Liver (tissue), 9 donors: ENCODE results near the gene SLC5A2. TPM values are rescaled to one million over a fixed set of nuclear protein-coding genes. Genes with fewer than 3 reads are reported as not detected.

ENCODE experiments used
- DNase-seq: peaks from one replicate; pipeline ENCODE4 v3.0.0-alpha.2; 2017; ENCODE audit warnings: low spot score
- H3K27ac ChIP-seq, 2 donors: one replicate each; pipeline ENCODE4 v1.7.0; 2013; ENCODE audit warnings: inconsistent platforms in 2 of 2, low read length in 2 of 2, control low read depth in 1 of 2, low read depth in 1 of 2, mild to moderate bottlenecking in 1 of 2
- H3K27me3 ChIP-seq, 4 donors: one replicate each; pipeline versions ENCODE4 v1.6.1 to v1.7.0; 2013; ENCODE audit warnings: low read length in 3 of 4, inconsistent platforms in 1 of 4, mild to moderate bottlenecking in 1 of 4, moderate library complexity in 1 of 4; ENCODE audit not compliant: control insufficient read depth in 4 of 4, insufficient read depth in 4 of 4
- H3K36me3 ChIP-seq, 4 donors: one replicate each; pipeline versions ENCODE4 v1.6.1 to v1.7.0; 2013; ENCODE audit warnings: low read length in 3 of 4, mild to moderate bottlenecking in 3 of 4, low read depth in 1 of 4, moderate library complexity in 1 of 4; ENCODE audit not compliant: control insufficient read depth in 4 of 4, insufficient read depth in 3 of 4
- H3K4me1 ChIP-seq, 4 donors: one replicate each; pipeline versions ENCODE4 v1.6.1 to v1.7.0; 2013; ENCODE audit warnings: low read length in 3 of 4, mild to moderate bottlenecking in 3 of 4, moderate library complexity in 1 of 4; ENCODE audit not compliant: control insufficient read depth in 4 of 4, insufficient read depth in 4 of 4
- H3K4me3 ChIP-seq, 3 donors: one replicate each; pipeline versions ENCODE4 v1.6.1 to v1.7.0; 2013; ENCODE audit warnings: low read length in 3 of 3, control low read depth in 1 of 3, low read depth in 1 of 3, mild to moderate bottlenecking in 1 of 3
- H3K9ac ChIP-seq, 2 donors: one replicate each; pipeline ENCODE4 v1.7.0; 2013; ENCODE audit warnings: low read length in 2 of 2, mild to moderate bottlenecking in 2 of 2, moderate library complexity in 2 of 2, control low read depth in 1 of 2, low read depth in 1 of 2
- H3K9me3 ChIP-seq, 4 donors: one replicate each; pipeline versions ENCODE4 v1.6.1 to v1.7.0; 2013; ENCODE audit warnings: low read length in 3 of 4; ENCODE audit not compliant: control insufficient read depth in 4 of 4
- ATF3 ChIP-seq: IDR thresholded peaks from 2 replicates; pipeline ENCODE4 v1.6.1; 2016; ENCODE audit warnings: antibody characterized with exemption
- CTCF ChIP-seq: fragments of 150-350 bp; IDR thresholded peaks from 2 replicates; pipeline ENCODE4 v1.5.1; 2017; ENCODE audit warnings: improper control_type of control experiment, low read depth, low read length; ENCODE audit not compliant: missing input control
- EGR1 ChIP-seq, 2 donors: IDR thresholded peaks; 2 replicates each; pipeline ENCODE4 v1.6.1; 2016 to 2018; ENCODE audit warnings: antibody characterized with exemption in 2 of 2, low read depth in 2 of 2
- FOXA1 ChIP-seq: IDR thresholded peaks from 2 replicates; pipeline ENCODE4 v1.6.1; 2016; ENCODE audit warnings: antibody characterized with exemption
- FOXA2 ChIP-seq: IDR thresholded peaks from 2 replicates; pipeline ENCODE4 v1.6.1; 2016; ENCODE audit warnings: antibody characterized with exemption
- GABPA ChIP-seq, 2 donors: IDR thresholded peaks in 1 of 2; conservative IDR thresholded peaks in 1 of 2; 2 replicates each; pipeline ENCODE4 v1.6.1; 2016; ENCODE audit warnings: antibody characterized with exemption in 2 of 2, mild to moderate bottlenecking in 1 of 2, moderate library complexity in 1 of 2
- HNF4A ChIP-seq, 2 donors: conservative IDR thresholded peaks; 2 replicates each; pipeline ENCODE4 v1.6.1; 2016; ENCODE audit warnings: antibody characterized with exemption in 2 of 2, mild to moderate bottlenecking in 2 of 2
- HNF4G ChIP-seq: IDR thresholded peaks from 2 replicates; pipeline ENCODE4 v1.6.1; 2016; ENCODE audit warnings: antibody characterized with exemption
- JUND ChIP-seq, 2 donors: IDR thresholded peaks; 2 replicates each; pipeline ENCODE4 v1.6.1; 2016; ENCODE audit warnings: antibody characterized with exemption in 2 of 2
- MAX ChIP-seq: IDR thresholded peaks from 2 replicates; pipeline ENCODE4 v1.6.1; 2016; ENCODE audit warnings: antibody characterized with exemption
- NR2F2 ChIP-seq: IDR thresholded peaks from 2 replicates; pipeline ENCODE4 v1.6.1; 2016; ENCODE audit warnings: antibody characterized with exemption
- RAD21 ChIP-seq, 2 donors: IDR thresholded peaks; 2 replicates each; pipeline ENCODE4 v1.6.1; 2016; ENCODE audit warnings: antibody characterized with exemption in 2 of 2, mild to moderate bottlenecking in 2 of 2
- REST ChIP-seq: IDR thresholded peaks from 2 replicates; pipeline ENCODE4 v1.6.1; 2016; ENCODE audit warnings: antibody characterized with exemption, mild to moderate bottlenecking
- RXRA ChIP-seq, 2 donors: IDR thresholded peaks; 2 replicates each; pipeline ENCODE4 v1.6.1; 2017 to 2018; ENCODE audit warnings: antibody characterized with exemption in 2 of 2, mild to moderate bottlenecking in 1 of 2
- SP1 ChIP-seq: IDR thresholded peaks from 2 replicates; pipeline ENCODE4 v1.6.1; 2018; ENCODE audit warnings: antibody characterized with exemption, mild to moderate bottlenecking
- TAF1 ChIP-seq: conservative IDR thresholded peaks from 2 replicates; pipeline ENCODE4 v1.6.1; 2016; ENCODE audit warnings: antibody characterized with exemption, mild to moderate bottlenecking
- YY1 ChIP-seq: IDR thresholded peaks from 2 replicates; pipeline ENCODE4 v1.6.1; 2016; ENCODE audit warnings: antibody characterized with exemption, mild to moderate bottlenecking
- ZBTB33 ChIP-seq: IDR thresholded peaks from 2 replicates; pipeline ENCODE4 v1.6.1; 2016; ENCODE audit warnings: antibody characterized with exemption
- WGBS: extraction: QIAGEN DNeasy Blood & Tissue Kit; methylation state at CpG from one replicate; pipeline ENCODE4 v1.1.7; 2013; 5-methylcytosine and 5-hydroxymethylcytosine counted together
- polyA plus RNA-seq, 2 donors: library from polyadenylated mRNA; stranded (reverse) in 1 of 2; unstranded in 1 of 2; fragments of 200-250 nt in 1 of 2; fragments of >200 nt in 1 of 2; fragmentation: Nextera tagmentation in 1 of 2; extraction: Ambion mirVana in 1 of 2; gene quantifications; one replicate each; pipeline versions ENCODE4 v1.2.1 to v1.2.3, GENCODE V29; 2013 to 2015
- total RNA-seq, 2 donors: library from RNA; depleted of rRNA; stranded (reverse); fragments of >200 nt; gene quantifications; one replicate each; pipeline ENCODE4 v1.2.3, GENCODE V29; 2014
- donor health status: healthy.
- donor health status: healthy.
- donor health status: healthy.
- donor health status: healthy.
- donor health status: healthy.

The SLC5A2 gene
- total and polyA plus RNA-seq, 4 donors, result 0.14 to 8.1 (median 0.93) TPM; not detected in 1

- TF ChIP-seq CTCF (no peak), FOXA2 (no peak), NR2F2 (no peak), HNF4G (no peak), EGR1 (IDR thresholded peaks at IDR 0.05; ENCODE audit: low read depth in 2 of 2) (no peak)
These were observed 43.4 kb upstream of the SLC5A2 start (continued) for GRCh38 chr16:31439519-31439918.

GRCh38 chr16:31440516-31441184 is 42.3 kb upstream of the SLC5A2 start:
- Histone ChIP-seq H3K27ac (no peak overlapping the region), H3K36me3 (no peaks in the 10 kb centered on the region), H3K27me3 (no peaks in the 10 kb centered on the region), H3K9me3 (no peaks in the 10 kb centered on the region), H3K4me3 (no peak overlapping the region), H3K9ac (no peak overlapping the region), H3K4me1 (peaks cover 0 to 9% (median 3%) of the 10 kb centered on the region in 4 donors)
- no peak for DNase-seq
- no peak for TF ChIP-seq TAF1
- TF ChIP-seq RXRA (IDR thresholded peaks at IDR 0.05), result no peak
- no peak for TF ChIP-seq EGR1 (IDR thresholded peaks at IDR 0.05; ENCODE audit: low read depth in 2 of 2)
- no peak for TF ChIP-seq REST
- no peak for TF ChIP-seq FOXA1
- TF ChIP-seq NR2F2, result no peak
- TF ChIP-seq HNF4G, result no peak
- no peak for TF ChIP-seq YY1
- TF ChIP-seq RAD21 (IDR thresholded peaks at IDR 0.05), result no peak
- TF ChIP-seq FOXA2, result no peak
- TF ChIP-seq JUND (IDR thresholded peaks at IDR 0.05), result no peak
- TF ChIP-seq MAX, result no peak
- TF ChIP-seq HNF4A (conservative IDR thresholded peaks at IDR 0.05), result no peak
- TF ChIP-seq ATF3, result no peak
- TF ChIP-seq GABPA (IDR thresholded peaks at IDR 0.05 in 1 of 2, conservative IDR thresholded peaks at IDR 0.05 in 1 of 2), result no peak
- TF ChIP-seq SP1, result no peak
- no peak for TF ChIP-seq CTCF
- no peak for TF ChIP-seq ZBTB33
- 85% methylated on average over 4 of the region's 4 CpGs for WGBS
